ENCODE results near the gene DACT1.

The DACT1 gene

DNA sequence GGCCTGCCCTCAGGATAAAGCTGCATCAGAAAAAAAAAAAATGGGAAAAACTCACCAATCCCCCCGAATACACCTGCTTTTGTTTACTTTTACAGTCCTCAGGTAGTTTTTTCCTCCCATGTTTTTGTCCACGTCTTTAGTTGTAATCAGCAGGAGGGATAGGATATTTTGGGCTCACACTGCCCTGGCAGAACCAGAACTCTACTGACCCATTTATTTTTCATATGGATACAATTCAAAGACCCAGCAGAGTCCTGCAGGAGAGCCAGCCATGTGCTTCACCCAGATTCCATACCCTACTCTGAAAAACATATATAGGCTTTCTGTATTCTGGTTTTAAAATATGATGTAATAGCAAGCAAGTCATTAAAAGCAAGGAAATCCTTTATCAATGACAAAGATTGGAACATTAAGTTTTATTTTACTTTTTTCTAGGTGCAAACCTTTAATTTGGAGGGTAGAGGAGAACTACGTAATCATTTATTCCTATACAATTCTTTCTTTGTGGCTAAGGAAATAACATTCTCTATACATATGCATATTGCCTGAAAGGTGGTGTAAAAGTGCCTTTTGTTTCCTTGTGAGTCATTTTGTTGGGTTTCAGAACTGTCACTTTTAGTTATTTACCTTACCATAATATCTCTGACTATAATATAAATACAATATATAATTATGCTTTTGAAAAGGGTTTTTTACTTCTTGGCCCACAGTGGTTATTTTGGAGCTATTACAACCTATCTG lies 19.1 kb downstream of the DACT1 start:
- no peak overlapping the region for H3K4me3 ChIP-seq (replicated peaks; ENCODE audit: low read depth, low read length)
- TF ChIP-seq, protein P1, sequence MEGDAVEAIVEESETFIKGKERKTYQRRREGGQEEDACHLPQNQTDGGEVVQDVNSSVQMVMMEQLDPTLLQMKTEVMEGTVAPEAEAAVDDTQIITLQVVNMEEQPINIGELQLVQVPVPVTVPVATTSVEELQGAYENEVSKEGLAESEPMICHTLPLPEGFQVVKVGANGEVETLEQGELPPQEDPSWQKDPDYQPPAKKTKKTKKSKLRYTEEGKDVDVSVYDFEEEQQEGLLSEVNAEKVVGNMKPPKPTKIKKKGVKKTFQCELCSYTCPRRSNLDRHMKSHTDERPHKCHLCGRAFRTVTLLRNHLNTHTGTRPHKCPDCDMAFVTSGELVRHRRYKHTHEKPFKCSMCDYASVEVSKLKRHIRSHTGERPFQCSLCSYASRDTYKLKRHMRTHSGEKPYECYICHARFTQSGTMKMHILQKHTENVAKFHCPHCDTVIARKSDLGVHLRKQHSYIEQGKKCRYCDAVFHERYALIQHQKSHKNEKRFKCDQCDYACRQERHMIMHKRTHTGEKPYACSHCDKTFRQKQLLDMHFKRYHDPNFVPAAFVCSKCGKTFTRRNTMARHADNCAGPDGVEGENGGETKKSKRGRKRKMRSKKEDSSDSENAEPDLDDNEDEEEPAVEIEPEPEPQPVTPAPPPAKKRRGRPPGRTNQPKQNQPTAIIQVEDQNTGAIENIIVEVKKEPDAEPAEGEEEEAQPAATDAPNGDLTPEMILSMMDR (IDR thresholded peaks at IDR 0.05; ENCODE audit: low read depth, low read length, missing control alignments), result no peak
- no peak for DNase-seq (ENCODE audit: extremely low read depth, low read depth)

DNA sequence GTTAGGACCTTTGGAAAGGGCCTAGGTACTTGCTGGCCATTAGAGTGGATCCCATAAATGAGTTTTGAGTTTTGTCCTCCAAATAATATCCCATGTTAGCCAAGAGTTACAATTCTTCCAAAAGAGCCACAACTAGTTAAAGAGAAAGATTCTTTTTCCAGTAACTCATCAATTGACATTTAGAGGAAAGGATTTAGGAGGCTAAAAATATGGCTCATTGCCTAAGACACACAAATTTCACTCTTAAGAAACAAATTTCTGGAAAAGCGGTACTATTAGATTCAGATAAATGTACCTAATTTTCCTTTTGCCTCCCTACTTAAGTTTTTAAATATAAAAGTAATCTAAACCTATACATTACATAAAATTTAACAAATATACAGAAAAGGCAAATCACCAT lies 21.3 kb downstream of the DACT1 start:
- H3K4me3 ChIP-seq (replicated peaks; ENCODE audit: low read depth, low read length), result no peak overlapping the region
- TF ChIP-seq, protein P1 (IDR thresholded peaks at IDR 0.05; ENCODE audit: low read depth, low read length, missing control alignments), result no peak
- no peak for DNase-seq (ENCODE audit: extremely low read depth, low read depth)

DNA sequence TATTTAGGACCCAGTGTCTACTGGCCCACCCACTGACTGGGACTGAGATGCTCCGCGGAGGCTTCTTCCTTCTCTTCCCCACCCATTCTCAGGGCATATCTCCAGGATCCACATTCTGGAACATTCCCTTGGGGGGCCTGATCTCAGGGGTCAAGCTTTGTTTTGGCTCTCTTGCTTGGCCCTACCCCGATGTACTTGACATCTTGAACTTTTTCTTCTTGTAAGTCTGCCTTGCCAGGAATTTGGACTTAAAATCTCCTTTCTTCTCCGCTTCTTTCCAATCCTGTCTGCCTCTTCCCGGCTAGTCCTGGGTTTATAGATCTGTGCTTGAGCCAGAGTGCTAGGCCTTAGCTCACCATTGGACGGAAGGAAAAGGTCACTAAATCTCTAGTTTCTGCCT lies 22.1 kb downstream of the DACT1 start:
- TF ChIP-seq, protein P1 (IDR thresholded peaks at IDR 0.05; ENCODE audit: low read depth, low read length, missing control alignments), result no peak
- DNase-seq (ENCODE audit: extremely low read depth, low read depth), result no peak
- no peak overlapping the region for H3K4me3 ChIP-seq (replicated peaks; ENCODE audit: low read depth, low read length)

DNA sequence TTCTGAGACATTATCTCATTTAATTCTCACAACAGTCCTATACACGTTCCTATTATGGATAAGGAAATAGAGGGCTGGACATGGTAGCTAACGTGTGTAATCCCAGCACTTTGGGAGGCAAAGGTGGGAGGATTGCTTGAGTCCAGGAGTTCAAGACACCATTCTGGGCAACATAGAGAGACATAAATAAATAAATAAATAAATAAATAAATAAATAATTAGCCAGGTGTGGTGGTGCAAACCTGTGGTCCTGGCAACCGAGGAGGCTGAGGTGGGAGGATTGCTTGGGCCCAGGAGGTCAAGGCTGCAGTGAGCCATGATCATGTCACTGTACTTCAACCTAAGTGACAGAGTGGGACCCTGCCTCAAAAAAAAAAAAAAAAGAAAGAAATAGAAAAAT lies 22.6 kb downstream of the DACT1 start:
- TF ChIP-seq, protein P1 (IDR thresholded peaks at IDR 0.05; ENCODE audit: low read depth, low read length, missing control alignments), result no peak
- no peak overlapping the region for H3K4me3 ChIP-seq (replicated peaks; ENCODE audit: low read depth, low read length)
- no peak for DNase-seq (ENCODE audit: extremely low read depth, low read depth)

DNA sequence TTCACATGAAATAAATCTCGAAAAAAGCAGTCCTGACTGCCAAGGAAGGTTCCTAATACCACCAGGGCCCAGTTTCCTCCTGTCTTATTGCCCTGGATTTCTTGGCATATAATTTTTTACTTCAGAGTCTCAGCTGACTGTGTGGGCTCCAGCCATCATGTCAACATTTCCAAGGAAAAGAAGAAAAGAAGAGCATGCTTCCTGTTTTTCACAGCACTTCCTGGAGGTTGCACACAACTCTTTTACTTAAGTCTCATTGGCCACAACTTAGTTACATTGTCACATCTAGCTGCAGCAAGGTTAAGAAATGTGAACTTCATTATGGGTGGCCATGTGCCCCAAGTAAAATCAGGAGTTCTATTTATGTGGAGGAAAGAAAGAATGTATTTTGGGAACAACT lies 24.3 kb downstream of the DACT1 start:
- TF ChIP-seq, protein P1 (IDR thresholded peaks at IDR 0.05; ENCODE audit: low read depth, low read length, missing control alignments), result no peak
- no peak overlapping the region for H3K4me3 ChIP-seq (replicated peaks; ENCODE audit: low read depth, low read length)
- DNase-seq (ENCODE audit: extremely low read depth, low read depth), result no peak

DNA sequence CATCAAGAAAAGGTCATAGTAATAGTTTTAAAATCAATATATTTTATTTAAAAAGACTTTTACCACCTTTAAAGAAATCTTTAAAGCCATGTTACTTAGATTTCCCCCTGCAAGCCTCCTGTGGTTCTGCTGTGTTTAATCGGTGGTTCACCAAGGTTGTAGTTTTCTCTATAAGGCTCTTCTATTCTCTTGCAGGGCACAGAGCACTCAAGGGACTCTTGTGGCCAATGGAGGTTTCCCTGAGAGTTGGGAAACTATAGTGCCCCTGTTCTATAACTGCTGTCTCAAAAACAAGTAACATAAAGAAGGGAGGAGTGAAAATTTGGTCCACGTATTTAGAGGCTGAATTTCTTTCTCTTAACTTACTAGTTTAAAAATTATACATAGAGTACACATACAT lies 25.0 kb downstream of the DACT1 start:
- H3K4me3 ChIP-seq (replicated peaks; ENCODE audit: low read depth, low read length), result no peak overlapping the region
- TF ChIP-seq, protein P1 (IDR thresholded peaks at IDR 0.05; ENCODE audit: low read depth, low read length, missing control alignments), result no peak
- DNase-seq (ENCODE audit: extremely low read depth, low read depth), result no peak
